H1 (cell line): Measurements from ENCODE around the gene ARHGDIB.

Experiments used
- BACH1 ChIP-seq: IDR thresholded peaks from 2 replicates; pipeline ENCODE4 v1.6.1; 2012; ENCODE audit warnings: low read length, improper control_type of control experiment
- CHD2 ChIP-seq: IDR thresholded peaks from 2 replicates; pipeline ENCODE4 v1.6.1; 2012; ENCODE audit warnings: low read length, improper control_type of control experiment
- CTCF ChIP-seq, 3 experiments: IDR thresholded peaks; 1 replicate in 2 of 3; 2 replicates in 1 of 3; pipeline versions ENCODE4 v1.5.1 to v1.6.1; 2011; ENCODE audit warnings: low read length in 3 of 3, mild to moderate bottlenecking in 3 of 3, inconsistent platforms in 2 of 3, low read depth in 1 of 3, moderate library complexity in 1 of 3; ENCODE audit not compliant: insufficient read depth in 1 of 3; ENCODE audit errors: control extremely low read depth in 1 of 3
- EZH2 ChIP-seq: fragments of 200-600 bp; sonication (generic); IDR thresholded peaks from 2 replicates; pipeline ENCODE4 v1.7.1; 2012; ENCODE audit warnings: low read depth, mild to moderate bottlenecking, moderate library complexity, low read length, inconsistent platforms; ENCODE audit not compliant: severe bottlenecking
- GABPA ChIP-seq: IDR thresholded peaks from 2 replicates; pipeline ENCODE4 v1.6.1; 2011; ENCODE audit warnings: mild to moderate bottlenecking, low read length, moderate library complexity, borderline replicate concordance; ENCODE audit not compliant: insufficient read depth
- KDM1A ChIP-seq: fragments of 200-600, 300-600 bp; sonication (generic); IDR thresholded peaks from 2 replicates; pipeline ENCODE4 v1.7.1; 2016; ENCODE audit warnings: mild to moderate bottlenecking, low read length, borderline replicate concordance
- KDM5A ChIP-seq: fragments of 200-600 bp; IDR thresholded peaks from 2 replicates; pipeline ENCODE4 v1.7.1; 2012; ENCODE audit warnings: mild to moderate bottlenecking, low read length, inconsistent platforms, mixed read lengths
- POLR2A ChIP-seq, 2 experiments: IDR thresholded peaks; 1 replicate in 1 of 2; 2 replicates in 1 of 2; pipeline ENCODE4 v1.6.1; 2011; ENCODE audit warnings: low read depth in 2 of 2, low read length in 2 of 2, mild to moderate bottlenecking in 2 of 2; ENCODE audit errors: control extremely low read depth in 1 of 2
- POLR2AphosphoS5 ChIP-seq: IDR thresholded peaks from 2 replicates; pipeline ENCODE4 v1.6.1; 2011; ENCODE audit warnings: low read depth, low read length
- USF2 ChIP-seq: IDR thresholded peaks from 2 replicates; pipeline ENCODE4 v1.6.1; 2011; ENCODE audit warnings: low read length, improper control_type of control experiment
- YY1 ChIP-seq: IDR thresholded peaks from 2 replicates; pipeline ENCODE4 v1.6.1; 2011; ENCODE audit warnings: low read depth, mild to moderate bottlenecking, low read length

- TF ChIP-seq CHD2, result no peak
- TF ChIP-seq POLR2A (IDR thresholded peaks at IDR 0.05; ENCODE audit: control extremely low read depth in 1 of 2, low read depth in 2 of 2, low read length in 2 of 2), result no peak
- no peak for TF ChIP-seq CTCF (IDR thresholded peaks at IDR 0.05; ENCODE audit: control extremely low read depth in 1 of 3, insufficient read depth in 1 of 3, low read depth in 1 of 3, low read length in 3 of 3)
- no peak for TF ChIP-seq YY1
- no peak for TF ChIP-seq POLR2AphosphoS5
- no peak for TF ChIP-seq USF2
- TF ChIP-seq KDM1A, result no peak
- no peak for TF ChIP-seq EZH2
- TF ChIP-seq BACH1, result no peak
- no peak for TF ChIP-seq KDM5A
- no peak for TF ChIP-seq GABPA
Observed at GRCh38 chr12:14982991-14983390, 21.6 kb upstream of the ARHGDIB start.
